ENCODE measurements around the gene FAM237B.

The FAM237B gene

DNA sequence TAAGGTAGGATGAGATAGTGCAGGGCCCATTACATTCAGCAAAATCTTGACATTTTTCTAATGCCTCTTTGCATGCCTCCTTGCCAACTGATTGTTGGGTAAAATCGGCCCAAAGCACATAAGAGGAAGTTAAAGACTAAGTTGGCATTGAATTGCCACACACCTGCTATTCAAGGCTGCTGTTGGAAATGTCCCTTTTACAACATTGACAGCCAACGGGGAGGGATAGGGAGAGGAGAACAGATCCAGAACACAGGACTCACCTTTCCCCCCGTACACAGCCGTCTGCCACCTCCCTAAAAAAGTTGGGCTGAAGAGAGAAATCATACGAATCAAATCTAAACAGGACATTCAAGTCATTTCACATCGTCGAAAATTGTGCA, 695 bp downstream of the FAM237B start:
- TF ChIP-seq, protein P1, sequence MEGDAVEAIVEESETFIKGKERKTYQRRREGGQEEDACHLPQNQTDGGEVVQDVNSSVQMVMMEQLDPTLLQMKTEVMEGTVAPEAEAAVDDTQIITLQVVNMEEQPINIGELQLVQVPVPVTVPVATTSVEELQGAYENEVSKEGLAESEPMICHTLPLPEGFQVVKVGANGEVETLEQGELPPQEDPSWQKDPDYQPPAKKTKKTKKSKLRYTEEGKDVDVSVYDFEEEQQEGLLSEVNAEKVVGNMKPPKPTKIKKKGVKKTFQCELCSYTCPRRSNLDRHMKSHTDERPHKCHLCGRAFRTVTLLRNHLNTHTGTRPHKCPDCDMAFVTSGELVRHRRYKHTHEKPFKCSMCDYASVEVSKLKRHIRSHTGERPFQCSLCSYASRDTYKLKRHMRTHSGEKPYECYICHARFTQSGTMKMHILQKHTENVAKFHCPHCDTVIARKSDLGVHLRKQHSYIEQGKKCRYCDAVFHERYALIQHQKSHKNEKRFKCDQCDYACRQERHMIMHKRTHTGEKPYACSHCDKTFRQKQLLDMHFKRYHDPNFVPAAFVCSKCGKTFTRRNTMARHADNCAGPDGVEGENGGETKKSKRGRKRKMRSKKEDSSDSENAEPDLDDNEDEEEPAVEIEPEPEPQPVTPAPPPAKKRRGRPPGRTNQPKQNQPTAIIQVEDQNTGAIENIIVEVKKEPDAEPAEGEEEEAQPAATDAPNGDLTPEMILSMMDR (IDR thresholded peaks at IDR 0.05; ENCODE audit: borderline replicate concordance, control extremely low read depth, extremely low read depth, insufficient read depth, missing control alignments) = no peak
- in situ Hi-C loops (cut with MboI; ENCODE audit: low sequenced_read_pairs, unreplicated experiment) = no loop called here
- no peak for DNase-seq (ENCODE audit: low spot score)

DNA sequence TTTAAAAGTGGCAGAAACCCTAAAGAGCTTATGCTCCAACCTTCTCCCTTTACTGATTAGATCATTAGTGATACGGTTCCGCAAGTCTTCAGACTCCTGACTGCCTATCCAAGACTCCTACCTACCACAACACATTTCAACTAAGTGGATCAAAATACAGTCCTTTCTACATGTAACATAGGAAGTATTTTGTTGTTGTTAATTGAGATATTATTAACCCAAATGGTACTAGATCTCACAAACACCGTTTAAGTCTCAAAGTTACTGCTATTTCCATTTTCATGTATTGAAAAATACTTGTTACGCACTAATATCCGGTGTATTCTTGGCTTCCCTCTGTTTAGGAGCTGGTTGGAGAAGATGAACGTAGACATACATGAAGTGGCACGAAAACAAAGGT, 1.1 kb downstream of the FAM237B start:
- TF ChIP-seq, protein P1 (IDR thresholded peaks at IDR 0.05; ENCODE audit: borderline replicate concordance, control extremely low read depth, extremely low read depth, insufficient read depth, missing control alignments) = no peak
- no peak for DNase-seq (ENCODE audit: low spot score)
- in situ Hi-C loops (cut with MboI; ENCODE audit: low sequenced_read_pairs, unreplicated experiment) = no loop called here

DNA sequence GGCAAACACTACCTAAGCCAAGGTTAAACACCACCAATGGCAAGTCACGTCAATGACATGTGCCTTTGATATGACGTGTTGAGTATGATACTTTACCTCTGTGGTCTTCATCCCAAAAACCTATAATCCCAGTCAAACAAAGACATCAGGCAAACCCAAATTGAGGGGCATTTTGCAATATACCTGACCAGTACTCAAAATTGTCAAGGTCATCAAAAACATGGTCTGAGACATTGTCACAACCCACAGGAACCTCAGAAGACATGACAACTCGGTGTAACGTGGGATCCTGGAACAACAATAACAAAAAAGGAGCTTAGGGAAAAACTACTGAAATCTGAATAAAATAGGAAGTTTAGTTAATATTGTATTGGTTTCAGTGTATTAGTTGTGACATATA, 7.2 kb downstream of the FAM237B start:
- DNase-seq (ENCODE audit: low spot score) = no peak
- TF ChIP-seq, protein P1 (IDR thresholded peaks at IDR 0.05; ENCODE audit: borderline replicate concordance, control extremely low read depth, extremely low read depth, insufficient read depth, missing control alignments) = no peak
- in situ Hi-C loops (cut with MboI; ENCODE audit: low sequenced_read_pairs, unreplicated experiment) = no loop called here

DNA sequence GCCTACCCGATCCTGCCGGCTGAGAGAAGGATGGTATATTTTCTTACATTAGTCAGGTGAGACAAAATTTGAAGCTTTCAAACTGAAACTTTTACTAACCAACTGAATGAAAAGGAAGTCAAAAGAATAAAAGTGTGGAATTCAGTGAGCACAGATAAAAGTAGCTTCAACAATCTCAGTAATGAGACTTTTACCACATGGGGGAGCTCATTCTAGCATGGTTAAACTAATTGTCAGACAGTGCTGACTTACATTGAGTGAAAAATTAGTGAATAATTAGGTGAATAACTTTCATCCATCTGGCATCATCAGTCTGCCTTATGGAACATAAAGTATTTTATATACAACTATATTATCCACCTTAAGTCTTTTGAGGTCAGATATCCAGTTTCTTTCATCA, 8.4 kb downstream of the FAM237B start:
- TF ChIP-seq, protein P1 (IDR thresholded peaks at IDR 0.05; ENCODE audit: borderline replicate concordance, control extremely low read depth, extremely low read depth, insufficient read depth, missing control alignments) = peak; percentile 18
- DNase-seq (ENCODE audit: low spot score) = no peak
- in situ Hi-C loops (cut with MboI; ENCODE audit: low sequenced_read_pairs, unreplicated experiment) = no loop called here

DNA sequence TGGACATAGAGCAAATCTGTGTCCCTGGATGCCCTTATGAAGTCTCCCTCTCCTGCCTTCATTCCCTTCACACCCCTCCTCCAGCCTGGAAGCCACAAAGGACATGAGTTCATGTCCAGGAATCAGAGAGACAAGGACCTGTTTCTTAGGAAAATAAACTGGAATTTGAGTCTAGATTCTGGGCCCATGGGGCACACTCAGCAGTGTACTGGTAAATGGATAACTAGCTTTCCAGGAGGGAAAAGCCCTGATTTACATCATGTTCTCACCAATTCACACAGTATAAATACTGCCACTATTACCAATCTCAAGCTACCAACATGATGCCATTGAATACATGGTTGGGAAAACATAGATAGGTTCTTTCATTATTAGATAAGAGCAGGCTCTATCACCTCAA, 9.9 kb downstream of the FAM237B start:
- in situ Hi-C loops (cut with MboI; ENCODE audit: low sequenced_read_pairs, unreplicated experiment) = no loop called here
- DNase-seq (ENCODE audit: low spot score) = no peak
- TF ChIP-seq, protein P1 (IDR thresholded peaks at IDR 0.05; ENCODE audit: borderline replicate concordance, control extremely low read depth, extremely low read depth, insufficient read depth, missing control alignments) = no peak

DNA sequence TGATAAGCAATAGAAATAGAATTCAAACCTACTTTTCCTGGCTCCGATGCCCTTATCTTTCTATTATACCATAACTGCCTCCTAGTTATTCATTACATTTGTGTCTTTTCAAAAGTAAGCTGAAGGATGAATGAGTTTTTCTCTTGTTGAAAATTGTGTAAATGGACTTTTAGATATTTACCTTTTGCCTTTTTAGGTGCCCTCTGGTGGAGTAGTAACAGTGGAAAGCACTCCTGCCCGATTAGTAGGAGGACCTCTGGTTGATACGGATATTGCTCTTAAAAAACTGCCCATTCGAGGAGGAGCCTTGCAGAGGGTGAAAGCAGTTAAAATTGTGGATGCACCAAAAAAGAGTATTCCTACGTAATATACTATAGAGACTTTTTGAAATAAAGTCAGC, 11.2 kb downstream of the FAM237B start:
- no peak for DNase-seq (ENCODE audit: low spot score)

More for the DNA sequence above, 11.2 kb downstream of the FAM237B start:
- in situ Hi-C loops (cut with MboI; ENCODE audit: low sequenced_read_pairs, unreplicated experiment) = no loop called here
- TF ChIP-seq, protein P1 (IDR thresholded peaks at IDR 0.05; ENCODE audit: borderline replicate concordance, control extremely low read depth, extremely low read depth, insufficient read depth, missing control alignments) = no peak
